Stromal cell of bone marrow (primary cell): ENCODE measurements around the gene SLC1A1.
"Not testable (repeated sequence)": the region's sequence is repeated elsewhere in the genome, so short reads cannot be mapped to it uniquely, and the experiment has no call there.

Experiments used
- DNase-seq: peaks from one replicate; pipeline ENCODE4 v3.0.0-alpha.2; 2012; ENCODE audit warnings: low read depth

Gene SLC1A1

GRCh38 chr9:4579001-4579400, 88.7 kb downstream of the SLC1A1 start:
- DNase-seq = peak; percentile 9

GRCh38 chr9:4581035-4581760, 90.9 kb downstream of the SLC1A1 start:
- no peak for DNase-seq

- DNase-seq = no peak
These were observed 91.7 kb downstream of the SLC1A1 start for GRCh38 chr9:4581861-4582565.

GRCh38 chr9:4583001-4583400, 92.7 kb downstream of the SLC1A1 start:
- DNase-seq = no peak

DNA sequence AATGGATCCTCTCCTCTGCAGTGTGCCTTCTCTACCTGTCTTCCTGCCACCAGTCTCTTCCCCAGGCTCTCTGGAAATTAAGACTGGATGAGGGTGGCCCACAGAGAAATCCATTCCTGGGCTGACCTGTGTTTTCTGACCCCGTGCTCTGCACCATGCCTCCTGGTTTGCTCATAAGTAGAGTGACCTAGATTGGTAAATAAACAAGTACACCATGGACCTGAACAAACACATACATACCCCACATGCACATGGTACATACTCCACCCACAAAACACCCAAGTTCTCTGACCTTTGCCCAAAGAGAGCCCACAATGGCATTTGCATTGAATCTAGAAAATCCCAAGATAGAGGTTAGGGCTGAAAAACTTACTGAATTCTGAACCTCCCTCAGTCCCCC, 94.4 kb downstream of the SLC1A1 start:
- DNase-seq = no peak

DNA sequence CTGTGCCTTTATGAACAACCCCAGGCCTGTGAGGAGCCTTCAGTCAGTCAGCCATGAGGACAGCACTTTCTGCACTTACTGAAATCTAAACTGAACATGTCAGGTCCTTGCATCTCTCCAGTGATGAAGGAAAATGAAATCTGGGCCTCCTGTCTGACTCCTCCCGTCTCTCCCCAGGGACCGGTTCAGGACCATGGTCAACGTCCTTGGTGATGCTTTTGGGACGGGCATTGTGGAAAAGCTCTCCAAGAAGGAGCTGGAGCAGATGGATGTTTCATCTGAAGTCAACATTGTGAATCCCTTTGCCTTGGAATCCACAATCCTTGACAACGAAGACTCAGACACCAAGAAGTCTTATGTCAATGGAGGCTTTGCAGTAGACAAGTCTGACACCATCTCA, 94.9 kb downstream of the SLC1A1 start:
- no peak for DNase-seq

- DNase-seq = no peak
These were observed 98.5 kb downstream of the SLC1A1 start for GRCh38 chr9:4588721-4589120.

DNA sequence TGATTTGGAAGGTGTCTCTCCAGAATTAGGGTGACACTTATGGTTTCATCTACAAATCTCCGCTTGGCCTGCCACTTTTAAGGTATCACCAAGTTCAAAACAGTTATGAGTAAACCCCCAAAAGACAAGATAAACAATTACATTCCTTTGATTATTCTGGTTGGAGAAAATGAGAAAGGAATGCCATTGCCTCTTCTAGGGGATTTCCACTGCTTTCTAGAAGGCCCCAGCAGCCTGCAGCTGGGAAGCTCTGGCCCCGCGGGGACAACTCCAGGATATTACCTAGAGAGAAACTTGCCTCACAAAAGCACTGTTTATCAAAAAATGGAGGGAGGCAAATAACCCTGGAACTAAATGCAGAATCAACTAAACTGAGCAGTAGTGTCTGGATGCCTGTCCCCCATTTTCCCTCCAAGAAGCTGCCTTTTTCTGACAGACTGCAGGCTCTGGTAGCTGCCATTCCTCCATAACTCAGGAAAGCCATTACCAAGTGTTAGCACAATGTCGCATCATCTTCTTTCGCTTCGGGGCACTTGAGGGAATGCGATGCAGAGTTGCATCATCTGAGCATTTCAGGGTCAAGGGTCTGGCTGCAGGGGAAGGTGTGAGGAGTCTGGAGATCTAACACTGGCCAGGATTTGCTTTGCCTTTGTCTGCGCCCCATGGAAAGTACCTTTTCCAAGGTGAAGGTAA, 100.3 kb downstream of the SLC1A1 start:
- DNase-seq = no peak

DNA sequence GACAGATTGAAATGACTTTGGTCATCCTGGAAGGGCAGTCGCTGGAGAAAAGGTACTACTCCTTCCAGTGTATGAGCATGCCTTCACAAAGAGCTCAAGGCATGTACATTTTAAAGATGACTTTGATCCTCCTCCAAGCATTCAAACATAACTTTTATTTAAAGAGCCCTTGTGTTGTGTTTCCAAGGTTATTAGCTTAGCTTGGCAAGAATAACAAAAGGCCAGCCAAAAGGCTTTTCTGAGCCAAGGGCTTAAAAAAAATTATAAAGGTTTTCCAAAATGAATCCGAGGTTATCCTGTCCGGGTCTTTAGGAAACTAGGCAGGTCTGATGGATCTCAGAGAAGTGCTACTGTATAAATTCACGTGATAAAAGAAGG, 100.8 kb downstream of the SLC1A1 start:
- no peak for DNase-seq

DNA sequence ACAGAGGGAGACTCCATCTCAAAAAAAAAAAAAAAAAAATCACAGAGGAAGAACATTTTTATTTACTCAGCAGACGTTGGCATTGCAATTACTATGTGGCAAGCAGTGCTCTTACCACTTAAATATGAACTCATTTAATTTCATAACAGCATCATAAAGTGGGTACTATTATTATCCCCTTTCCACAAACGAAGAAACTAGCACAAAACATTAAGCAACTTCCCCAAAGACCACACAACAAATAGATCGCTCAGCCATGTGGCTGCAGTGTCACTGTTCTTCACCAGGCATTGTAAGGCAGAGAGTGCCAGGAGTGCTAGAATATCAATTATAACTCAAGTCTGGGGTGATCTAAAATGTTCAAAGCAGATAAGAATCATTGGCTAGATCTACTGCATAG, 102.0 kb downstream of the SLC1A1 start:
- DNase-seq = no peak

DNA sequence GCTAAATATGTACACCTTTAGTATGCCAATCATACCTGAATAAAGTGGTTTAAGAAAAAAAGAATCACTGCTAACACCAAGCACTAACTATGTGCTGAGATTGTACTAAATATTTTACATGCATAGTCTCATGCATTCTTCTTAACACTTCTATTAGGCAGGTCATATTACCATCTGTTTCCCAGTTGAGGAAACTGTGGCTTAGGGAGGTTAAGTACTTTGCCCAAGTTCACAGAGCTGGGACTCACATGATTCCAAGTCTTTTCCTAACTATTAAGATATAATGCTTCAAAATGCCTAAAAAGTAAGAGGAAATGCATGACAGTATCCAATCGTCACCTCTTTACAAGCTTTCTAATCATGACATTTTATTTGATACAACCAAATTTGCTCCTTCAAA, 102.6 kb downstream of the SLC1A1 start:
- no peak for DNase-seq

DNA sequence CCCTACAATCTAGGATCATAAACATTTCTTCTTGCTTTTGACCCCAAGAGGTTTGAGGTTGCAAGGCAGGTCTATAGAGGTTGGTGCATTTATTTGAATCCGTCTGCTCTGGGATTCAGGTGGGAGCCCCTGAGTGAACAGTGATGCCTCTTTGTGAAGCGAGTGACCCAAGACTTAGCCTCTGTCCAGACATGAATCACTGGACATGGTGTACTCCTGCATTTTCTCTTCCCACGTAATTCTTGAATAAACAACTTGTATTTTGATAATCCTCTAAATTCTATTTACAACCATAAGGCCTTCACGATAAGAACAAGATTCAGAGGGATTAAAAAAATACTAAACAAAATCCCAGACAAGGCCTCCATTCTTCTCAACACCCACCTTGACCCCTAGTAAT, 104.3 kb downstream of the SLC1A1 start:
- DNase-seq = no peak

- no peak for DNase-seq
These were observed 104.7 kb downstream of the SLC1A1 start for GRCh38 chr9:4594994-4595393.

DNA sequence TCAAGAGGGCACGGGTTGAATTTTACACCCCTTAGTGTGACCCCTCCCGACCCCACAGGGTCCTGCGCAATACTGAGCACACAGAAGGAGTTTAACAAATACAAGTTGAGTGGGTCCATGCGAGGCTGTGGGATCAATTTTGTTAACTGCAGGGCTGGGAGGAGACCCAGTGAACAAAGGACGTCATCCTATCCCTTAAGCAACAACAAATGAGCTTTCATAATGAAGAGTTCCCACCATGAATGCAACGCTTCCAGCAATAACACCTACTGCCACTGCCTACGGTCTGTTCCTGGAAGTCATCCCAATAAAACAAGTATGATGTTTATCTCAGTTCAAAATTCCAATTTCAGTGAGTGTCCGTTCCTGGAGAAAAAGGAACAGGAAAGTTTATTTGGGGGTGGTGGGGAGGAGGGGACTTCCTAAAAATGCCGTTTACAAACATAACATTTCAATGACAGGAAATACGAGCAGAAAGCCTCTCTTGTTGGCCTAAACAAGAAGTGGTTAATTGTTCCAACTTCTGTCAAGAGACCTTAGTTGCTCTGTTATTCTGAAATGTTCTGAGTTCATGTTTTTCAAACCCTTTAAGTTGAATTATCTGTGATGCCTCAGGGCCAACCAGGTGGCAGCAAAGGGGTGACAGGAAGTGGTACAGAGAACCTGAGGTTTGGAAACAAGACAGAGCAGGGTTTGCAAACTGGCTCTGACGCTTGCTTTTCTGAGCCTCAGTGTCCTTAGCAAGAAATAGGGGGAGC, 106.1 kb downstream of the SLC1A1 start:
- DNase-seq = no peak

GRCh38 chr9:4600368-4600767, 110.1 kb downstream of the SLC1A1 start:
- DNase-seq = no peak

GRCh38 chr9:4603830-4604229, 113.6 kb downstream of the SLC1A1 start:
- DNase-seq = no peak

DNA sequence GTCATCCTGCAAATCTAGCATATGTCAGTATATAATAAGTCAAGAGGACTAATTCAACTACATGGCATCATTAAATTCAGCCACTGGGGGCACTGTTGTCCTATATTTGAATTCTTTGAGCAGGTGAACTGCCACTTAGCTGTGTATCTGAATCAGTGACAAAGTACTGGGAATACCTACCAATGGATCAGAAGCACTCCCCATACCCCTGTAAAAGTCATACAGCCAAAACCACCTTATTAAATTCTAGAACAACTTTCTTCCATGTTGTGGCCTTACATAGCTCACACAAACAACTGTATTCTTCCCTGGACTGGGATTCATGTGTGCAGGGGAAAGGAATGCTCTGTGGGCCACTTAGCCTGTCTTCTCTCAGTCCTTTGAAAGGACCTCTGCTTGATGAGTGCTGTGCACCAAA, 114.4 kb downstream of the SLC1A1 start:
- DNase-seq = peak; percentile 58

DNA sequence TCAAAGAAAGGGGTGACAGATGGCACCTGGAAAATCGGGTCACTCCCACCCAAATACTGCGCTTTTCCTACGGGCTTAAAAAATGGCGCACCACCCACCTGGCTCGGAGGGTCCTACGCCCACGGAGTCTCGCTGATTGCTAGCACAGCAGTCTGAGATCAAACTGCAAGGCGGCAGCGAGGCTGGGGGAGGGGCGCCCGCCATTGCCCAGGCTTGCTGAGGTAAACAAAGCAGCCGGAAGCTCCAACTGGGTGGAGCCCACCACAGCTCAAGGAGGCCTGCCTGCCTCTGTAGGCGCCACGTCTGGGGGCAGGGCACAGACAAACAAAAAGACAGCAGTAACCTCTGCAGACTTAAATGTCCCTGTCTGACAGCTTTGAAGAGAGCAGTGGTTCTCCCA, 115.8 kb downstream of the SLC1A1 start:
- DNase-seq = not testable (repeated sequence)

- peak; percentile 30 for DNase-seq
These were observed 124.4 kb downstream of the SLC1A1 start for GRCh38 chr9:4614627-4615026.

GRCh38 chr9:4615251-4615650, 125.0 kb downstream of the SLC1A1 start:
- DNase-seq = peak; percentile 93

GRCh38 chr9:4615778-4616177, 125.5 kb downstream of the SLC1A1 start:
- DNase-seq = no peak

GRCh38 chr9:4617752-4618151, 127.5 kb downstream of the SLC1A1 start:
- DNase-seq = no peak
